ENCODE results near the gene CLSTN2.

DNA sequence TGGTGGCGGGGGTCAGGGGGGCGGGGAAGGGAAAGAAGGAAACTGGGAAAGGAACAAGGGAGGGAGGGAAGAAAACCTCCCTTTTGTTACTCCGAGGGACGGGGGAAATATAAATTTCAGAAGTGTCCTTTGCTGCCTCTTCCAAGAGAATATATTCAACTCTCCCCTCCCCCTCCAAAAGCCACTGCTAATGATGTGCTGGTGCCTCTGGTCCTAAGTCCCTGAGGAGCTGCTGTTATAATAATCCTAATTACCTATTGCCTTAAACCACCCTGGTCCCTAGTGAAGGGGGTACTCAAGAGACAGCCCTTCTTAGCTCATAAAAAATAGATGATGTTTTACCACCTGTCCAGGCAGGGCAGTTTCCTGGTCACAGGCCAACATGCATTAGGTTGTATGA is 624.6 kb downstream of the CLSTN2 start:
- TF ChIP-seq POLR2A (IDR thresholded peaks at IDR 0.05; ENCODE audit: low read depth, low read length), result no peak
- no peak for TF ChIP-seq POLR2AphosphoS5 (IDR thresholded peaks at IDR 0.05; ENCODE audit: low read depth, low read length)
